ENCODE measurements around the gene SPATA31D3. TPM values are rescaled to one million over a fixed set of nuclear protein-coding genes. Genes with fewer than 3 reads are reported as not detected.
"Not testable (repeated sequence)": the region's sequence is repeated elsewhere in the genome, so short reads cannot be mapped to it uniquely, and the experiment has no call there.

Gene SPATA31D3
- not detected for total RNA-seq

DNA sequence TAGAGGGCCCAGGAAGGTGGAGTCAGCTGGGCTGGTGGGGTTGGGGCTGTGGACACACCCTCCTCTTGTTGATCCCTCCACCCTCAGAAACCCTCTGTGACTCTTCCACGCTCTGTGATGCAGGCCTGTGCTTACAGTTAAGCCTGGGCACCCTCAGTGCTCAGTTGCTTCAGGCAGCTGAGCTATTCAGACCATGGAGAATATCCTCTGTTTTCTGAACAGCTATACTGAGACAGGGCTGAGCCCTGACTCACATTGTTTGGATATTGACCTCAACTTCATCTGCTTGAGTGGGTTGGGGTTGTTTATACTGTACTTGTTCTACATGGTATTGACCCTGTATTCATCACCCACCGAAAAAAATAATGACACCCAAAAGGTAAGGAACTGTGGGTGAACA lies at the start of gene SPATA31D3:
Gene SPATA31D3 (plus strand): TSS at position 108 of the 400 bp plus-strand sequence. CDS start 86 bp downstream, at position 194.
- H3K27ac Mint-ChIP-seq; H3K9me3 Mint-ChIP-seq; H3K27me3 Mint-ChIP-seq; DNase-seq; POLR2A ChIA-PET; H3K36me3 Mint-ChIP-seq; H3K4me3 Mint-ChIP-seq; H3K4me1 Mint-ChIP-seq; ATAC-seq (ENCODE audit: low read depth): not testable (repeated sequence)

DNA sequence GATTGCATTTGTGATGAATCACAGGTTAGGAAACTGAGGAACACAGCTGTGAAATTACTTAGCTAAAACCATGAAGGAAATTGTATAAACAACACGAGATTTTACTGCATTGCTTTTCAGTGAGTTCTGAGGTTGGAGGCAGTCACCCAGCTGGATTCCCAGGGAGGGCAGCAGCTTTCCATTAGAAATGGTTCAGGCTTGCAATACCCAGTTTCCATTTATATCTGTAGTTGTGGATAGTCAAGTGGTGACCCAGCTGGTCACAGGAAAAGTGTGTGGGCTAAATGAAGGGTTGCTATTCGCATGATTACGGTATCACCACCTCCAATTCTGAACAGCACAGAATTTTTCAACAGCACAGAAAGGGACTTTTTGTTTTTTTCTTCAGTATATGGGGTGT lies 49.4 kb upstream of the SPATA31D3 start:
- Mint-ChIP-seq H3K27ac (no peak overlapping the region), H3K4me3 (no peak overlapping the region), H3K9me3 (peaks cover 2% of the 10 kb centered on the region)

DNA sequence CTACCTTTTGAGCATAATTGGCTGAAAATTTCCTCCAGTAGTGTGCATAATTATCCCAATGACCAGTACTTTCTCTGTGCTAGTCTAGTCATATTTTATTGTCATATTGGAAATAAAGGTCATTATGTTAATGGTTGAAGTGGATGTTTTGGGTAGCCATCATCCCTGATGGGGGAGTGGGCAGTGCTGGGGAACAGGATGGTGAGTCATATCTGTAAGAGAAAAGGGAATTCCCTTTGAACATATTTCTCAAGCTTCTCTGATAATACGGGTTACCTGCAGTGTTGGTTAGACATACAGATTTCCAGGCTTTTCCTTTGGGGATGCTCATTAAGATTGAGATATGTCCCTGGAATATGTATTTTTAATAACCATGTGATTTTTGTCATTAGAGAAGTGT lies 48.4 kb upstream of the SPATA31D3 start:
- no peak overlapping the region for H3K4me3 Mint-ChIP-seq
- H3K4me1 Mint-ChIP-seq: no peaks in the 10 kb centered on the region
- H3K36me3 Mint-ChIP-seq: no peaks in the 10 kb centered on the region
- POLR2A ChIA-PET: no interaction called here
- ATAC-seq (ENCODE audit: low read depth): no peak
- no peak overlapping the region for H3K27ac Mint-ChIP-seq
- no peak for DNase-seq
- H3K9me3 Mint-ChIP-seq: peaks cover 2% of the 10 kb centered on the region
- H3K27me3 Mint-ChIP-seq: no peaks in the 10 kb centered on the region

More for the DNA sequence above, 49.4 kb upstream of the SPATA31D3 start:
- Mint-ChIP-seq H3K4me1 (no peaks in the 10 kb centered on the region), H3K36me3 (no peaks in the 10 kb centered on the region), H3K27me3 (no peaks in the 10 kb centered on the region)
- POLR2A ChIA-PET: no interaction called here
- no peak for ATAC-seq (ENCODE audit: low read depth)
- no peak for DNase-seq

DNA sequence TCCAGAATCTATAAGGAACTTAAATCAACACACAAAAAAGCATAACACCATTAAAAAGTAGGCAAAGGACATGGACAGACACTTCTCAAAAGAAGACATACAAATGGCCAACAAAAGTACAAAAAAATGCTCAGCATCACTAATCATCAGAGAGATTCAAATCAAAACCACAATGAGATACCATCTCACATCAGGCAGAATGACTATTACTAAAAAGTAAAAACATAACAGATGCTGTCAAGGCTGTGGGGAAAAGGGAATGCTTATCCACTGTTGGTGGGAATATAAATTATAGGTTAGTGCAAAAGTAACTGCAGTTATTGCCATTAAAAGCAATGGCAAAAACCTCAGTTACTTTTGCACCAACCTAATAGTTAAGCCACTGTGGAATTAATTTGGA lies 47.2 kb upstream of the SPATA31D3 start:
- no peaks in the 10 kb centered on the region for H3K4me1 Mint-ChIP-seq
- no peak overlapping the region for H3K4me3 Mint-ChIP-seq
- H3K9me3 Mint-ChIP-seq: peaks cover 2% of the 10 kb centered on the region
- ATAC-seq (ENCODE audit: low read depth): no peak
- no peak overlapping the region for H3K27ac Mint-ChIP-seq
- no peaks in the 10 kb centered on the region for H3K27me3 Mint-ChIP-seq
- no peaks in the 10 kb centered on the region for H3K36me3 Mint-ChIP-seq
- POLR2A ChIA-PET: no interaction called here
- no peak for DNase-seq

DNA sequence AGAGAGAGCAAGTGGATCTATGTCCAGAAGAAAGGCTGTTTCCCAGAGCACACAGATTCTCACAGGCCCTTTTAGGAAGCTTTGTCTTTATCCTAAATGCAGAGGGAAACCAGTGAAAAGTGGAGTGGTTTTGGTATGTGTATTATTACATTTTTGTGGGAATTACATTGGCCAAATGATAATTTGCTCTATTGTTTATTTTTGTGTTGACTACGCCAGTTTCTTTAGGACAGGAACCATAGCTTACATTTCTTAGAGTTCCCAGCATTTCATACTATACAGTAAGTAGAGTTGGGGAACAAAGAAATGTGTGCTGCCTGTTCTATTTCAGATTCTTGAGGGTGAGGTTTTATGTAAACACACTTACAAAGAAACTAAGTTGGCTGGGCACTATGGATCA lies 44.4 kb upstream of the SPATA31D3 start:
- DNase-seq (no peak), ATAC-seq (ENCODE audit: low read depth) (no peak)
- Mint-ChIP-seq H3K9me3 (peaks cover 2% of the 10 kb centered on the region), H3K4me1 (no peaks in the 10 kb centered on the region), H3K4me3 (no peak overlapping the region), H3K36me3 (no peaks in the 10 kb centered on the region), H3K27ac (no peak overlapping the region), H3K27me3 (no peaks in the 10 kb centered on the region)
- POLR2A ChIA-PET: no interaction called here

DNA sequence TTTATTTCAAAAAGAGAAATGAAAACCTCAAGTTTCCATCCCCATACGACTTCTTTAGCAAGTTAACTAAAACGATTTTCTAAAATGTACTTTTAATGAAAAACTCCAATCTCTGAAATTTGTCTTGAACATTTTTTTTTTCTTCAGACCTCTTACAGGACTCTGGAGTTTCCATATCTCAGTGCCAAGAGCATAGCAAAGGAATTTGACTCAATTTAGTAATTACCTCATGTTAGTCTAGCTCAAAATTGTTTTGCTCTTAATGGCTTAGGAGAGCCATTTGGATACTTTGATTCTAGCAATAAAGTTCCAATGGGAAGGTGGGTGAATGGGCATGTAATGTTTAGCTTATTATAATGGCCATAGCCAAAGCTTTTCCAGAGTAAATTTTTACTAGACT lies 41.1 kb upstream of the SPATA31D3 start:
- no peaks in the 10 kb centered on the region for H3K4me1 Mint-ChIP-seq
- H3K27ac Mint-ChIP-seq: no peak overlapping the region
- H3K36me3 Mint-ChIP-seq: no peaks in the 10 kb centered on the region
- DNase-seq (no peak), ATAC-seq (ENCODE audit: low read depth) (no peak)
- H3K9me3 Mint-ChIP-seq: no peaks in the 10 kb centered on the region
- H3K4me3 Mint-ChIP-seq: no peak overlapping the region
- no peaks in the 10 kb centered on the region for H3K27me3 Mint-ChIP-seq
- POLR2A ChIA-PET: no interaction called here

DNA sequence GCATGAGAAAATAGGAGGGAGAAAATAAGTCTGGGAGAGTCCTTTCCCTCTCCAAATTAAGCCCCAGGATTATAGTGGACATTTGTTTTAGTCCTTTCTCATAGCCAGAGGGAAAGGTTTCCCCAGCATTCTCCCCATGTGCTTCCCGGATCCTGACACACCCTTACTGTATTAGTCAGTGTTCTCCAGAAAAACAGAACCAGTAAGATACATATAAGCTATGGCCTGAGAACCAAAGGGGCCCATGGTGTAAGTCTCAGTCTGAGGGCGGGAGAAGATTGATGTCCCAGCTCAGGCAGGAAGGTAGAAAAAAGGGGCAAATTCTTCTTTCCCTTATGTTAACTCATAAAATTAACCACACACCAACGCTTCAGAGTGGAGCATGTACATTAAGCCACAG lies 40.7 kb upstream of the SPATA31D3 start:
- no peaks in the 10 kb centered on the region for H3K4me1 Mint-ChIP-seq
- no peak overlapping the region for H3K27ac Mint-ChIP-seq
- ATAC-seq (ENCODE audit: low read depth) (no peak), DNase-seq (no peak)
- no peaks in the 10 kb centered on the region for H3K9me3 Mint-ChIP-seq
- POLR2A ChIA-PET: no interaction called here
- H3K27me3 Mint-ChIP-seq: no peaks in the 10 kb centered on the region
- H3K36me3 Mint-ChIP-seq: no peaks in the 10 kb centered on the region
- H3K4me3 Mint-ChIP-seq: no peak overlapping the region

DNA sequence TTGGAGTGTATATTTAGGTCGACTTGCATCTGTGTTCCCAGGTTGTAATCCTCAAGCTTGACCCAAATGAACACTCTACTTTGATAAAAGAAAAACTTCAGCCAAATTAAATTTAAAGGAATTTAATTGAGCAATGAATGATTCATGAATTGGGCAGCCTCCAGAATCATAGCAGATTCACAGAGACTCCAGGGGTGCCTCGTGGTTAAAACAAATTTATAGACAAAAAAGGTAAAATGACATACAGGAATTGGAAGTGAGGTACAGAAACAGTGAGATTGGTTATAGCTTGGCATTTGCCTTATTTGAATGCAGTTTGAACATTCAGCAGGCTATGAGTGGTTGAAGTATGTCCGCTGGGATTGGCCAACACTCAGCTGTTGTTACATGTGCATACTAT lies 36.6 kb upstream of the SPATA31D3 start:
- Mint-ChIP-seq H3K27me3 (no peaks in the 10 kb centered on the region), H3K4me1 (no peaks in the 10 kb centered on the region), H3K27ac (no peak overlapping the region), H3K36me3 (no peaks in the 10 kb centered on the region), H3K4me3 (no peak overlapping the region), H3K9me3 (no peaks in the 10 kb centered on the region)
- ATAC-seq (ENCODE audit: low read depth) (no peak), DNase-seq (no peak)
- POLR2A ChIA-PET: no interaction called here

DNA sequence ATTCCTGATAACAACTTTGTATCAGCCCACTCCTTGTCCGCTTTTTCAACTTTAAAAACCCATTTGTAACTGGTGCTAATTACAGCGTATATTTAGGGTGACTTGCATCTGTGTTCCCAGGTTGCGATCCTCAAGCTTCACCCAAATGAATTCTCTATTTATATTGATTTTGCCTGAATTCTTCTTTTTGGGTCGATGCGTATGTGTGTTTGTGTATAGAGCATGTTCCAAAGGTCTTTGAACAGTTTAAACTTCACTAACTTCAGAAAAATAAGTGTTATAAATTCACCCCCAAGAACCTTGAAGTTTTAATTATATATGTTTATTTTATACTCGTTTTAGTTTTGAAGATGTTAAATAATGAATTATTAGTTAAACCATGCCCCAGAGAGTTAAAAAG lies 31.2 kb upstream of the SPATA31D3 start:
- H3K27ac Mint-ChIP-seq: no peak overlapping the region
- H3K4me1 Mint-ChIP-seq: no peaks in the 10 kb centered on the region
- no peaks in the 10 kb centered on the region for H3K9me3 Mint-ChIP-seq
- no peak for ATAC-seq (ENCODE audit: low read depth)
- POLR2A ChIA-PET: no interaction called here
- H3K36me3 Mint-ChIP-seq: no peaks in the 10 kb centered on the region
- DNase-seq: no peak
- H3K27me3 Mint-ChIP-seq: no peaks in the 10 kb centered on the region
- H3K4me3 Mint-ChIP-seq: no peak overlapping the region

DNA sequence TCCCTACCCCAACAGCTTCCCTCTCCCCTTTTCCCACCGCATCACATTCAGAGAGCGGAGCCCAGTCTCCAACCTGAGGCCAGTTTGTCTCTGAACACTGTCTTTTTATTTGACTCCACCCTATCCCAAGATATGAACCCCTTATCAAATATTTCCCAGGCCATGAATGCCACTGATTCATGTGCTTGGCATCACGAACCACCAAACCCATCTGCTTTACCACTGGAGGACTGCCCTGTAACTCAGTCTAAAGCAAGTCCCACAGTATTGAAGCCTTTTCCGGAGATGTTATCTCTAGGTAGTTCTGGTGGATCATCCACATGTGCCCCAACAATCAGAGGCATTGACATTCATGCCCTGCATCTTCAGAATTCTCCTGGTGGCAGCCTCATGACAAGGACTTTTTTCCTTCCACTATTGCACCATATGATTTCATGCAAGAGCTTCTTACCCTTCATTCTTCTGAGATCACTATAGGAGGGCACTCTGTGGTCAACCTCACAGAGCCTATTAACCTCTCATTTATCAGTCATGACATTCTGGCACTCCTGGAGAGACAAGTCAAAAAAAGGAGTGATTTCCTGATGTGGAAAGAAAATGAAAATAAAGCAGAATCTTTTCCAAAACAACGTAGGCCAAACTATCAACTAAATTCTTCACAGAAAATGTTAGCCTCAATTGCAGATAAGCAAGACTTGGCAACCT lies 27.3 kb upstream of the SPATA31D3 start:
- Mint-ChIP-seq H3K4me1 (no peaks in the 10 kb centered on the region), H3K9me3 (no peaks in the 10 kb centered on the region), H3K27ac (no peak overlapping the region), H3K4me3 (no peak overlapping the region), H3K27me3 (no peaks in the 10 kb centered on the region), H3K36me3 (no peaks in the 10 kb centered on the region)
- POLR2A ChIA-PET: no interaction called here
- ATAC-seq (ENCODE audit: low read depth): no peak
- no peak for DNase-seq

DNA sequence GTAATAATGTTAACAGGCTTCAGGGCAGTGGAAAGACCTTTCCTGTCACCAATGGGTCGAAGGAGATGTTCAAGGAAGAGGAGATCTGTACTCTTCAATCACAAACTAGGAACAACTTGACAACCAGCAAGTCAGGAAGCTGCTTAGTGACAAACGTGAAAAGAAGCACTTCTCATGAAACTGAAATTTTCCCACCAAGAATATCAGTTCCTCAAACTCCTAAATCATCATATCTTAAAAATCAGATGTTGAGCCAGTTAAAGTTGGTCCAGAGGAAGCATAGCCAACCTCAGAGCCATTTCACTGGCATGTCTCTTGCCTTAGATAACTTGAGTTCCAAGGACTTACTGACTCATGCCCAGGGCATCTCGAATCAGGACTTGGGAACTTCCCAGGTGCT lies 24.8 kb upstream of the SPATA31D3 start:
- H3K27ac Mint-ChIP-seq; H3K36me3 Mint-ChIP-seq; DNase-seq; H3K4me3 Mint-ChIP-seq; POLR2A ChIA-PET; ATAC-seq (ENCODE audit: low read depth); H3K27me3 Mint-ChIP-seq; H3K4me1 Mint-ChIP-seq; H3K9me3 Mint-ChIP-seq: not testable (repeated sequence)

DNA sequence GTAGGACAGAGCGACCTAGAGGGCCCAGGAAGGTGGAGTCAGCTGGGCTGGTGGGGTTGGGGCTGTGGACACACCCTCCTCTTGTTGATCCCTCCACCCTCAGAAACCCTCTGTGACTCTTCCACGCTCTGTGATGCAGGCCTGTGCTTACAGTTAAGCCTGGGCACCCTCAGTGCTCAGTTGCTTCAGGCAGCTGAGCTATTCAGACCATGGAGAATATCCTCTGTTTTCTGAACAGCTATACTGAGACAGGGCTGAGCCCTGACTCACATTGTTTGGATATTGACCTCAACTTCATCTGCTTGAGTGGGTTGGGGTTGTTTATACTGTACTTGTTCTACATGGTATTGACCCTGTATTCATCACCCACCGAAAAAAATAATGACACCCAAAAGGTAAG lies 15.0 kb upstream of the SPATA31D3 start, which contains the start of gene SPATA31D4:
Gene SPATA31D4 (plus strand): TSS at position 124 of the 400 bp plus-strand sequence. CDS start 86 bp downstream, at position 210.
- H3K9me3 Mint-ChIP-seq; POLR2A ChIA-PET; H3K4me3 Mint-ChIP-seq; H3K27ac Mint-ChIP-seq; H3K36me3 Mint-ChIP-seq; ATAC-seq (ENCODE audit: low read depth); H3K27me3 Mint-ChIP-seq; H3K4me1 Mint-ChIP-seq; DNase-seq: not testable (repeated sequence)

DNA sequence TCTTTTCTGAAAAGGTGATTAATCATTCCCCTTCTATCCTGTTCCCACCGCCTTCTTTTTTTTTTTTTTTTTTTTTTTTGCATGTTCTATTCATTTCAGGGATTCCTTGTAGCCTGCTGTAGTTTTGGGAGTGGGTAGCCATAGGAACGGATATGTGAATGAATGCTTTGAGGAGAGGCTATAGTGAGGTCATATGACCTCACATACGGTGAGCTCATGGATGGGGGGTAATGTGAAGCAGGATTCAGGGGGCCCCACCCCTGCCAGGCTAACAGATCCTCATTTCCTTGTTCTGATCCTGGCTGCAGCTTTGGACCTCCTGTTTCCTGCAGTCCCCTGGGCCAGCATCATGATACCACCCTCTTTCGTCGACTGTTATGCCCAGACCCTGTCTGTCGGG lies 13.2 kb upstream of the SPATA31D3 start:
- POLR2A ChIA-PET; H3K4me3 Mint-ChIP-seq; H3K27ac Mint-ChIP-seq; H3K4me1 Mint-ChIP-seq; H3K27me3 Mint-ChIP-seq; ATAC-seq (ENCODE audit: low read depth); DNase-seq; H3K9me3 Mint-ChIP-seq; H3K36me3 Mint-ChIP-seq: not testable (repeated sequence)

DNA sequence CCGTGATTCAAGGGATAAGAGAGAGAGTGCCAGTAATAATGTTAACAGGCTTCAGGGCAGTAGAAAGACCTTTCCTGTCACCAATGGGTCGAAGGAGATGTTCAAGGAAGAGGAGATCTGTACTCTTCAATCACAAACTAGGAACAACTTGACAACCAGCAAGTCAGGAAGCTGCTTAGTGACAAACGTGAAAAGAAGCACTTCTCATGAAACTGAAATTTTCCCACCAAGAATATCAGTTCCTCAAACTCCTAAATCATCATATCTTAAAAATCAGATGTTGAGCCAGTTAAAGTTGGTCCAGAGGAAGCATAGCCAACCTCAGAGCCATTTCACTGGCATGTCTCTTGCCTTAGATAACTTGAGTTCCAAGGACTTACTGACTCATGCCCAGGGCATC lies 9.8 kb upstream of the SPATA31D3 start:
- DNase-seq, POLR2A ChIA-PET, H3K36me3 Mint-ChIP-seq: not testable (repeated sequence)

DNA sequence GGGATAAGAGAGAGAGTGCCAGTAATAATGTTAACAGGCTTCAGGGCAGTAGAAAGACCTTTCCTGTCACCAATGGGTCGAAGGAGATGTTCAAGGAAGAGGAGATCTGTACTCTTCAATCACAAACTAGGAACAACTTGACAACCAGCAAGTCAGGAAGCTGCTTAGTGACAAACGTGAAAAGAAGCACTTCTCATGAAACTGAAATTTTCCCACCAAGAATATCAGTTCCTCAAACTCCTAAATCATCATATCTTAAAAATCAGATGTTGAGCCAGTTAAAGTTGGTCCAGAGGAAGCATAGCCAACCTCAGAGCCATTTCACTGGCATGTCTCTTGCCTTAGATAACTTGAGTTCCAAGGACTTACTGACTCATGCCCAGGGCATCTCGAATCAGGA lies 5.3 kb downstream of the SPATA31D3 start:
- H3K27ac Mint-ChIP-seq; H3K4me1 Mint-ChIP-seq; H3K4me3 Mint-ChIP-seq; H3K9me3 Mint-ChIP-seq; POLR2A ChIA-PET; ATAC-seq (ENCODE audit: low read depth); DNase-seq; H3K27me3 Mint-ChIP-seq; H3K36me3 Mint-ChIP-seq: not testable (repeated sequence)

More for the DNA sequence above, 9.8 kb upstream of the SPATA31D3 start:
- H3K4me1 Mint-ChIP-seq; H3K27me3 Mint-ChIP-seq; H3K4me3 Mint-ChIP-seq; ATAC-seq (ENCODE audit: low read depth); H3K27ac Mint-ChIP-seq; H3K9me3 Mint-ChIP-seq: not testable (repeated sequence)
